Suppressor macrophage (primary cell): ENCODE measurements around the gene SLC6A4.
"Not testable (repeated sequence)": the region's sequence is repeated elsewhere in the genome, so short reads cannot be mapped to it uniquely, and the experiment has no call there.

Experiments used
- DNase-seq, 4 experiments: peaks; one replicate each; pipeline ENCODE4 v3.0.0-alpha.2; 2020 to 2022

The SLC6A4 gene

GRCh38 chr17:30219315-30219714, 16.2 kb downstream of the SLC6A4 start:
- DNase-seq: no peak

DNA sequence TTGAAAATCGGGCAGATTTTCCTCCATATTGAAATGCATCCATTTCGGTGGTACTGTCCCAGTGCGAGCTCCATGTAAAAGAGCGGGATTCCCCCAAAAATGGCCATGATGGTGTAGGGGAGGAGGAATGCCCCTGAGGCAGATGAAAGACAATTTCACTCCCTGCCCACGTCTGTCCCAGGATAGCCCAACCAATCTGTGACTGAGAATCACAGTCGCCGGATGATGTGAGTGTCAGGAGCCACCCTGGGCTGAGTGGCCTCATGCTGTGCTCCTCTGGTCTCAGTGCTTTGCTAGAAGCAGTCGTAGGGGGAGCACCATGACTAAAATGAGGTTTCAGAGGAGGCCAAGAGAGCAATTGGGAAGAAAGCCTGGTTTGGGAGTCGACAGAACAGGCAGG, 16.7 kb downstream of the SLC6A4 start:
- DNase-seq: no peak

- DNase-seq: no peak
Measured at GRCh38 chr17:30217746-30218245, 17.7 kb downstream of the SLC6A4 start.

DNA sequence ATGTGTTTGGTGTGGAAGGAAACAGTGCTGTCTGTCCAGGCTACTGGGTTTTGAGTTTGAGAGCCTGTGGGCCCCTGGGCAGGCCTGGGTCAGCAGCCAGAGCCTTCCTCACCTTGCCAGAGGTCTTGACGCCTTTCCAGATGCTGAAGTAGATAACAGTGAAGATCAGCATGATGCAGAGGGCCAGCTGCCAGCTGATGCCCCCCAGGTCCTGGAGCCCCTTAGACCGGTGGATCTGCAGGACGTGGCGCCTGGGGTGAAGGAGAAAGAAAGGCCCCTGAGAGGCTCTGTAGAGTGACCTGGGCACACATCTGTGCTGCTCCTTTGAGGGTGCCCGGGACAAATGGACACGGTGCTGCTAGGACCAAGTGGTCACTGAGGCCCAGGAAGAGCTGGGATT, 18.4 kb downstream of the SLC6A4 start:
- no peak for DNase-seq

DNA sequence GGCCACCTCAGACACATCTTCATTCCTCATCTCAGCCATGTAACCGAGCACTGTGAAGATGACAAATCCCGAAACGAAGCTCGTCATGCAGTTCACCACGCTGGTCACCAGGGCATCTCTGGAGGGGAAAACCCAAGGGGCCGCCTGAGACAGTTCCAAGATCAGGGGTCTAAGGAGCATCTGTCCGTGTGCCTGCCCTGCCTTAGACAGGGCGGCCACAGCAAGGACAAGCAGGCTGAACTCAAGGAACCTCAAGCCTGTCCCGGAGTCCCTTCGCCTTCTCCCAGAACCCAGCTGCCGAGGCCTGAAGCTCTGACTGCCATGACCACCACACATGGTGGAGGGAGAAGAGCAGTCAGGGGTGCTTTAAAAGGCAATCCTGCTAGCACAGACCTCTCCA, 22.7 kb downstream of the SLC6A4 start:
- no peak for DNase-seq

DNA sequence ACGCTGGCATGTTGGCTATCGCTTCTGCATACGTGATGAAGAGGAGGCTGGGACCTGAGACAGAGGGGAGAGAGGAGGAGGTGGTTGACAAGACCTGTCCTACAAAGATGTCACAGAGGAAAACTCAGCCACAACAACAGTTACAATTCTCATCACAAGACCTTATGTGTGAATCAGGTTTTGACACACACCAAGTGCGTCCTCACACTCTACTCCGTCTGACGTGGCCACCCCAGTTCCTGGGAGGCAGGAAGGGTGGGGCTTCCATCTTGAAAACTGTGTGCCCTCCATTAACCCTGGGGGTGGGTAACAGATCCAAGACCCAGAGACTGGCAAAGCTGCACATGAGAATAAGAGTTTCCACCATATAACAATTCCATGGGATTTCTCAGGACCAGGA, 24.1 kb downstream of the SLC6A4 start:
- DNase-seq: no peak

DNA sequence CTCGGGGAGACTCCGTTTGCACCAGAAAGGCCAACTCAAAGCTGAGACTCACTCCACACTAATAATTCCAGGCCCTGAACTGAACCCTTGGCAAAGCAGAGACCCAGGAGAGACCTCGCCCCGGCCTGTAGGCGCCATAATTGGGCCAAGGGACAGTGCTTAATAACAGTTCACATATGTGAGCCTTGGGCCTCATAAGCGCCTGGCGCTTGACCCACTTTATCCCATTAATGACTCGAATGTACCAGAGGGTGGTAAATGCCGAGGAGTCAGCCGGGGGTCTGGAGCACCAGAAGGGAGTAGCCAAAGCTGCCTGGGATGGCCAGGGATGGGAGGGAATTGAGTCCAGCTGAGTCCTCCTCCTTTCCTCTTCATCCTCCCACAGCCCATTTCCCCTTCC, 24.6 kb downstream of the SLC6A4 start:
- DNase-seq: no peak

DNA sequence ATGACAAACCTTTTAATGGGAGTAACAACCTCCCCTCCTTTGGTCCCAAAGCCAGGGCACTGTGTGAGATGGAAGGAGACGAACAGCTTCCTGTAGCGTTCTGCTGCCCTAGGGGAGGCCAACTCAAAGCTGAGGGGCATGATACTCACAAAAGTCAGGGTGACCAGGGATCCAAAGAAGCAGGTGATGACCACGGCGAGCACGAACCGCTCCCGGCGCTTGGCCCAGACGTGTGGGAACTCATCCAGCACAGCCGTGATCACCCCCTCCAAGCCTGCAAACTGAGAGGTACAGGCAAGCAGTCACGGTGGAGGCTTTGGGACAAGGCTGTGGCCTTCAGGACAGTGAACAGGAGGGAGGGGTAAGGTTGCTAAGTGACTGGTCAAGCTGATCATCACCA, 25.1 kb downstream of the SLC6A4 start:
- no peak for DNase-seq

GRCh38 chr17:30209930-30210329, 25.6 kb downstream of the SLC6A4 start:
- no peak for DNase-seq

- DNase-seq: peak in 2 of 4 experiments; percentile 3 to 16
Measured at GRCh38 chr17:30208214-30208613, 27.3 kb downstream of the SLC6A4 start.

DNA sequence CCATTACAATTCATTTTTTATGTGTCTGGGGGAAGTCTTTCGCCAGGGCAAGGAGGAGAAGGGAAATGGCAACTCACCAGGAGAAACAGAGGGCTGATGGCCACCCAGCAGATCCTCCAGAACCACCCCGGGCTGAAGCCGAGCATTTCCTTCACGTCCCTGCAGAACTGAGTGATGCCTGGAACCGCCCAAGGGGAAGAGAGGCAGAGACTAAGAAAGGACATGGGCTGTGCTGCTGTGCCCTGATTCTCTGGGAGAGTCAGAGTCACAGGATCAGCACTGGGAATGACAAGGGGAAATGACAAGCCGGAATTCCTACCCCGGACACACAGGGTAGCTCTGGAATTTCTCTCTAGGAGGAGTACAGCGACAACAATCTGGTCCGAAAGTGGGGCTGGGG, 27.8 kb downstream of the SLC6A4 start:
- no peak for DNase-seq

GRCh38 chr17:30203471-30203981, 32.0 kb downstream of the SLC6A4 start:
- no peak for DNase-seq

DNA sequence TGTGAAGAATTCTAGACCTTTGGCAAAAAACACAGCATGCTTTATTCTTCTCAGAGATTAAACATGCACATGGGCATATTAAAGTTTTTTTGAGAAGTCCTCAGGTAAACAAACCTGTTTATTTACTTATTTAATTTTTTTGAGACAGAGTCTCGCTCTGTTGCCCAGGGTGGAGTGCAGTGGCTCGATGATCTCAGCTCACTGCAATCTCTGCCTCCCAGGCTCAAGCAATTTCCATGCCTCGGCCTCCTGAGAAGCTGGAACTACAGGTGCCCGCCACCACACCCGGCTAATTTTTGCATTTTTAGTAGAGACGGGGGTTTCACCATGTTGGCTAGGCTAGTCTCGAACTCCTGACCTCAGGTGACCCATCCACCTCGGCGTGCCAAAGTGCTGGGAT, 34.8 kb downstream of the SLC6A4 start:
- not testable (repeated sequence) for DNase-seq

- DNase-seq: no peak
Measured at GRCh38 chr17:30200106-30200505, 35.4 kb downstream of the SLC6A4 start.

- DNase-seq: no peak
Measured at GRCh38 chr17:30199600-30199999, 35.9 kb downstream of the SLC6A4 start.

DNA sequence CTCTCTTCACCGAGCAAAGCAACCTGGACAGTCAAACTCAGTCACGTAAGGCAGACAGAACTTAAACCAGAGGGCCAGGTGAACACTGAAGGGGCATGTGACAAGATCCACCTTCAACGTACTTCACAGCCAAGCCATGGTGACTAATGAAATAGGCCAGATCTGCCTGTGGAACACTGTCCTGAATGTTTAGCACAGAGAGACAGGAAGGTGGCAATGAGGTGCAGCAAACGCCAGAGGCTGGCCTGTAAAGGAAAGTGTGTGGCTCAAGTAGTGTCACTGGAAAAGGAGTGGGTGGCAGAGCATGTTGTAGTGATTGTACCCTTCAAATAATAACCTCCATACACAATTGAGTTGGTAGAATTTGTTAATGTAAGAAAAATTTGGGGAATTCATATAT, 38.1 kb downstream of the SLC6A4 start:
- no peak for DNase-seq

DNA sequence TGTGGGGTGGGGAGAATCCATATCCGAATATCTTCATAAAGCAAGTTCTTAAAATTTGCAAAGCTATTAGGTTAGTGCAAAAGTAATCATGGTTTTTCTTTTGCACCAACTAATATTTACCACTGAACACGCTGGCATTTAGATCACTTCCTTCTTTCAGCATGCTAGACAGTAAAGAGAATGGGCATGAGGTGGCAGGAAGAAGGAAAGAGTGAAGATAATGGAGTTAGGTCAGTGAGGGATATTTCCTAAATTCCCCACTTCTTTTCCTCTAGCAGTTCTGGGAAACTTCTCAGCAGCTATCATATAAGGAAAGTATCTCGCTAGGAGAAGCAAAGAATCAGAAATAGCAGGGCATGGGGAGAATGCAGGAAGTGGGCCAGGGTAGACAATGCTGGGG, 39.0 kb downstream of the SLC6A4 start:
- DNase-seq: peak in 1 of 4 experiments; percentile 3

- DNase-seq: no peak
Measured at GRCh38 chr17:30191072-30191471, 44.4 kb downstream of the SLC6A4 start.

GRCh38 chr17:30188211-30188939, 47.1 kb downstream of the SLC6A4 start:
- no peak for DNase-seq

- DNase-seq: no peak
Measured at GRCh38 chr17:30187573-30187972, 47.9 kb downstream of the SLC6A4 start.

- DNase-seq: no peak
Measured at GRCh38 chr17:30186761-30187160, 48.7 kb downstream of the SLC6A4 start.

DNA sequence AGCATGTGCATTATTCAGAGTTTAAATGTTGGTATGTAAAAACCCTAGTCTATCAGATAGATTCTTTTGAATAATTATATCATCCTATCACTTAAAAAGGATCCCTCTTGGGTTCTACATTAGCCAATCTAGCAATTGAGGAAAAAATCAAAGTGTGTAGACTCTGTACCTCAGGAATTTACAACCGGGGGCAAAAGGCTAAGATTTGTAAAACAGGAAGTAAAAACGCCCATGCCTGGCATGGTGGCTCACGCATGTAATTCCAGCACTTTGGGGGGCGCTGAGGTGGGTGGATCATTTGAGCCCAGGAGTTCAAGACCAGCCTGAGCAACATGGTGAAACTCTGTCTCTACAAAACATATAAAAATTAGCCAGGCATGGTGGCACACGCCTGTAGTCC, 58.6 kb downstream of the SLC6A4 start:
- DNase-seq: no peak

GRCh38 chr17:30174556-30174955, 60.9 kb downstream of the SLC6A4 start:
- no peak for DNase-seq

- no peak for DNase-seq
Measured at GRCh38 chr17:30173649-30174048, 61.8 kb downstream of the SLC6A4 start.

DNA sequence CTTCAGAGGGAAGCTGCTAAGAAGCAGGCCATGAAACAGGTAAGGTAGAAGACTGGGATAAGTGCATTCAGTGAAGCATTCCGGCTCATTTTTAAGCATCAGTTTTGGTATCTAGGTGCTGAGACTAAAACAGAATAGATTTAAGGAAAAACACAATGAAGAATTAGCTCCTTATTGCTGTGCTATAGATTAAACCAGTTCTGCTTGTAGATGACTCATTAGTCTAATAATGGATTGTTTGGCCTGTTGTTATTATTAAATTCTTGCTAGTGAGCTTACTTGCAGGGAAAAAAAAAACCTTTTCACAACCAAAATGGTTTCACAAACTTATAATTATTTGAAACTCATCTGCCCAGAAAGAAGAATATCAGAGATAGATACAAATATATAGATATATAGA, 62.9 kb downstream of the SLC6A4 start:
- no peak for DNase-seq
